CD8-positive, alpha-beta memory T cell (primary cell): ENCODE measurements around the gene APC2. TPM values are rescaled to one million over a fixed set of nuclear protein-coding genes. Genes with fewer than 3 reads are reported as not detected.

Experiments used
- CTCF ChIA-PET: fragments of 350-600 bp; sonication (Branson Sonifier 250); formaldehyde crosslinking; loops from one replicate; lab custom pipeline; 2021; ENCODE audit warnings: antibody characterized with exemption; lab: Charles Lee
- POLR2A ChIA-PET: fragments of 350-600 bp; sonication (Branson Sonifier 250); formaldehyde crosslinking; loops from one replicate; lab custom pipeline; 2021; ENCODE audit warnings: antibody characterized with exemption; lab: Charles Lee
- DNase-seq, 5 donors: peaks; one replicate each; pipeline versions ENCODE4 v3.0.0 to v3.0.0-alpha.2; 2020 to 2022; ENCODE audit warnings: mixed read lengths in 1 of 5
- H3K27ac ChIP-seq: one replicate; pipeline ENCODE4 v1.7.0; 2013; ENCODE audit warnings: low read depth, mild to moderate bottlenecking, low read length, moderate library complexity
- H3K27me3 ChIP-seq: 2 replicates; pipeline ENCODE4 v1.7.0; 2013; ENCODE audit warnings: low read length, mild to moderate bottlenecking; ENCODE audit not compliant: insufficient read depth, poor library complexity, severe bottlenecking
- H3K36me3 ChIP-seq: 2 replicates; pipeline ENCODE4 v1.7.0; 2013; ENCODE audit warnings: mild to moderate bottlenecking, low read length, moderate library complexity; ENCODE audit not compliant: insufficient read depth
- H3K4me1 ChIP-seq: 2 replicates; pipeline ENCODE4 v1.7.0; 2013; ENCODE audit warnings: mild to moderate bottlenecking, low read length, moderate library complexity; ENCODE audit not compliant: insufficient read depth
- H3K4me3 ChIP-seq: 2 replicates; pipeline ENCODE4 v1.7.0; 2013; ENCODE audit warnings: mild to moderate bottlenecking, low read length
- H3K9me3 ChIP-seq: 2 replicates; pipeline ENCODE4 v1.7.0; 2013; ENCODE audit warnings: mild to moderate bottlenecking, low read length
- H3K27ac Mint-ChIP-seq, 8 donors: one replicate each; pipeline ENCODE4 v1.8.0; 2020 to 2021; ENCODE audit warnings: mixed read lengths in 8 of 8, mild to moderate bottlenecking in 6 of 8, inconsistent platforms in 3 of 8, moderate library complexity in 3 of 8
- H3K27me3 Mint-ChIP-seq, 2 donors: one replicate each; pipeline ENCODE4 v1.8.0; 2020 to 2021; ENCODE audit warnings: mixed read lengths in 2 of 2, mild to moderate bottlenecking in 1 of 2, moderate library complexity in 1 of 2
- H3K36me3 Mint-ChIP-seq, 3 donors: one replicate each; pipeline ENCODE4 v1.8.0; 2020 to 2021; ENCODE audit warnings: mixed read lengths in 3 of 3, inconsistent platforms in 1 of 3, mild to moderate bottlenecking in 1 of 3
- H3K4me1 Mint-ChIP-seq, 3 donors: one replicate each; pipeline ENCODE4 v1.8.0; 2020 to 2021; ENCODE audit warnings: mixed read lengths in 3 of 3, inconsistent platforms in 1 of 3, mild to moderate bottlenecking in 1 of 3
- H3K4me3 Mint-ChIP-seq, 7 donors: one replicate each; pipeline ENCODE4 v1.8.0; 2020 to 2021; ENCODE audit warnings: mixed read lengths in 7 of 7, mild to moderate bottlenecking in 6 of 7, moderate library complexity in 4 of 7, inconsistent platforms in 2 of 7
- H3K9me3 Mint-ChIP-seq, 5 donors: one replicate each; pipeline ENCODE4 v1.8.0; 2020 to 2022; ENCODE audit warnings: mixed read lengths in 5 of 5, mild to moderate bottlenecking in 3 of 5, moderate library complexity in 2 of 5, inconsistent platforms in 1 of 5
- polyA plus RNA-seq: library from polyadenylated mRNA; unstranded; fragments of 300-500 nt; fragmentation: Illumina TruSeq; gene quantifications from one replicate; pipeline ENCODE4 v1.2.3, GENCODE V29; 2021
- total RNA-seq, 2 experiments: library from RNA; stranded (reverse); gene quantifications; one replicate each; pipeline ENCODE4 v1.2.3, GENCODE V29; 2021

APC2 gene
- total and polyA plus RNA-seq, 3 experiments from 2014 or later: 0.09 to 0.11 TPM; not detected in 1

DNA sequence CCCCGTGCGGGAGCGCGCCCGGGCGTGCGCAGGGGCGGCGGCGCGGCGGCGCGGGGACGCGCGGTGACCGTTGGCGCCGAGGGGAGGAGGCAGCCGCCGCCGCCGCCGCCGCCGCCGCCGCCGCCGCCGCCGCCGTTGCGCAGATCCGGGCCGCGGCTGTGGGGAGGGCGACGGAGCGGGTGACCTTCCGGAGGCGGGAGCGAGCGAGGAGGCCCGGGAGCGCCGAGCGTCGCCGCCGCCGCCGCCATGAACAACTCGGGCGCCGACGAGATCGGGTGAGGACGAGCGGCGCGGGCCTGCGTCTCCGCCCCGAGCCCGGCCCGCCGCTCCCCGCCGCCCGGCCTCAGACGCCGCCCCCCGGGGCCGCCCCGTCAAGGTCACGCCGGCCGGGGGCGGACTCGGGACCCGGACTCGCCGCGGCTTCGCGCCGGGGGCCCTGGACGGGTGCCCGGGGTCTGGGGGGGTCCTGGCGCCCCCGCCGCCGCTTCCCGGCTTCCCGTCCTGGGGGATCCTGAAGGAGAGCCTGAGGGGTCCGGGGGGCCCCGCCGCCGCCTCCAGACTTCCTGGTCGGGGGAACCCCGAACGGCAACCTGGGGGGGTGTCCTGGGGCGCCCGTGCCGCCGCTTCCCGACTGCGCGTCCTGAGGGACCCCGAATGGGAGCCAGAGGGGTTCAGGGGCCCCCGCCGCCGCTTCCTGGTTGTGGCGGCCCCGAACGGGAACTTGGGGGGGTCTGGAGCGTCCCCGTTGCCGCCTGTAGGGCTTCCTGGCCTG lies 42.2 kb upstream of the APC2 start, which contains the start of gene DAZAP1:
DAZAP1 (plus strand) TSS at position 59 of the 772 bp plus-strand sequence; CDS start at position 247, 188 bp downstream.
- ChIA-PET POLR2A (interaction anchor here (1.4 kb wide), 1 partner anchor 139 kb away, joined by 7 read pairs; the partner anchor contains the start of gene CIRBP), CTCF (interaction anchor here (1.2 to 2.5 kb wide), 2 partner anchors 29 to 164 kb away, joined by 4 to 8 read pairs; no protein-coding TSS in a partner anchor)
- H3K4me1 Mint-ChIP-seq: peaks cover 44 to 51% (median 48%) of the 10 kb centered on the region in 3 donors
- peak within 1 kb of the TSS; percentile 68 to 97 (median 82) for H3K27ac Mint-ChIP-seq
- H3K4me3 Mint-ChIP-seq: peak within 1 kb of the TSS; percentile 86 to 95 (median 93)
- Histone ChIP-seq H3K27me3 (no peaks in the 10 kb centered on the region), H3K36me3 (peaks cover 4% of the 10 kb centered on the region), H3K4me3 (peak within 1 kb of the TSS; percentile 90), H3K27ac (peak within 1 kb of the TSS; percentile 87), H3K4me1 (peaks cover 50% of the 10 kb centered on the region), H3K9me3 (no peaks in the 10 kb centered on the region)
- DNase-seq: peak; percentile 36 to 71 (median 49)
- H3K27me3 Mint-ChIP-seq: peaks cover 2 to 6% of the 10 kb centered on the region in 2 donors
- peaks cover 0 to 26% (median 3%) of the 10 kb centered on the region in 3 donors for H3K36me3 Mint-ChIP-seq
- no peaks in the 10 kb centered on the region for H3K9me3 Mint-ChIP-seq

GRCh38 chr19:1408300-1409203 lies 41.4 kb upstream of the APC2 start:
- Histone ChIP-seq H3K4me1 (peaks cover 54% of the 10 kb centered on the region), H3K9me3 (no peaks in the 10 kb centered on the region), H3K27ac (peak overlapping the region; percentile 87), H3K36me3 (peaks cover 4% of the 10 kb centered on the region), H3K4me3 (peak overlapping the region; percentile 90), H3K27me3 (no peaks in the 10 kb centered on the region)
- H3K27me3 Mint-ChIP-seq: peaks cover 0 to 5% of the 10 kb centered on the region in 2 donors
- peak overlapping the region; percentile 83 to 95 (median 93) for H3K4me3 Mint-ChIP-seq
- ChIA-PET POLR2A (interaction anchor here (0.8 to 1.4 kb wide), 4 partner anchors 12 to 140 kb away, joined by 3 to 7 read pairs (median 5); partner anchors contain the start of gene CIRBP), CTCF (interaction anchor here (1.2 to 2.5 kb wide), 2 partner anchors 28 to 164 kb away, joined by 4 to 8 read pairs; no protein-coding TSS in a partner anchor)
- H3K4me1 Mint-ChIP-seq: peaks cover 50 to 57% (median 52%) of the 10 kb centered on the region in 3 donors
- DNase-seq: peak; percentile 39 to 73 (median 66)
- peak overlapping the region; percentile 89 to 97 (median 96) for H3K27ac Mint-ChIP-seq
- peaks cover 0 to 35% (median 3%) of the 10 kb centered on the region in 3 donors for H3K36me3 Mint-ChIP-seq
- no peaks in the 10 kb centered on the region for H3K9me3 Mint-ChIP-seq

- H3K4me3 Mint-ChIP-seq: peak overlapping the region; percentile 83 to 95 (median 93)
- ChIA-PET CTCF (interaction anchor here (1.2 to 2.5 kb wide), 3 partner anchors 28 to 165 kb away, joined by 3 to 8 read pairs (median 4); no protein-coding TSS in a partner anchor), POLR2A (interaction anchor here (1.0 to 1.4 kb wide), 3 partner anchors 12 to 141 kb away, joined by 3 to 7 read pairs (median 7); partner anchors contain the start of gene CIRBP)
- DNase-seq: no peak
- no peaks in the 10 kb centered on the region for H3K9me3 ChIP-seq
- H3K9me3 Mint-ChIP-seq: no peaks in the 10 kb centered on the region
- H3K4me1 ChIP-seq: peaks cover 54% of the 10 kb centered on the region
- H3K27me3 ChIP-seq: no peaks in the 10 kb centered on the region
- peaks cover 4% of the 10 kb centered on the region for H3K36me3 ChIP-seq
- peak overlapping the region; percentile 90 for H3K4me3 ChIP-seq
- peak overlapping the region; percentile 87 for H3K27ac ChIP-seq
- peak overlapping the region; percentile 89 to 97 (median 96) for H3K27ac Mint-ChIP-seq
- H3K36me3 Mint-ChIP-seq: peaks cover 0 to 37% (median 3%) of the 10 kb centered on the region in 3 donors
- peaks cover 0 to 2% of the 10 kb centered on the region in 2 donors for H3K27me3 Mint-ChIP-seq
- peaks cover 51 to 65% (median 59%) of the 10 kb centered on the region in 3 donors for H3K4me1 Mint-ChIP-seq
These were observed 40.5 kb upstream of the APC2 start for GRCh38 chr19:1409204-1410005.

DNA sequence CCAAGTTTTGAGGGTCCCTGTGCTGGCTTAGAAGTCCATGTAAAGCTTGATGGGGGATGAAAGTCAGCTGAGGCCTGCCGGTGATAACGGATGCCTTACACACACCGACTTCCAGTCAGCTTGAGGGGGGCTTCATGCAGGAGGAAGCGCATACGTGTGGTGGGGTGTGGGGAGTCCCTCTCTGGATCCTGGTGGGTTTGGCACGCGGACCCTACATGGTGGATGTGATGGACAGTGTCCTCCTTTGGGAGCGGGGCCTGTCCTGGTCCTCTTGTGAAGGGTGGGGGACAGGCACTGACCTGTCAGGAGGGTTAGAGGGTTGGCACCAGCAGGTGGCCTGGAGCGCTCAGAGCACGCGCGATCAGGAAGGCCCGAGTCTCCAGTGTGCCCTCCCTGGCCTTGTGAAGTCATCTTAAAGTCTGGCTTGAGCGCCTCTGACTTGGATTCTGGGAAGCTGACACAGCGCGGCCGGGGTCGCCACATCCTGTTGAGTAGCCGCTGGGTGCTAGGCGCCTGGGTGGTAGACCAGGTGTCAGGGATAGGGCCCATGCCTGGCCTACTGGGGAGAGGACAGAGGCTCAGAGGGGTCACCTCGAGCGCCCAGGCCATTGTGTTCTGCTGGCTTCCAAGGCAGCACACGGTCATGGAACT lies 39.7 kb upstream of the APC2 start:
- H3K27ac ChIP-seq: peak overlapping the region; percentile 87
- peaks cover 59% of the 10 kb centered on the region for H3K4me1 ChIP-seq
- peak overlapping the region; percentile 68 to 96 (median 92) for H3K27ac Mint-ChIP-seq
- peaks cover 55 to 71% (median 65%) of the 10 kb centered on the region in 3 donors for H3K4me1 Mint-ChIP-seq
- peaks cover 4% of the 10 kb centered on the region for H3K36me3 ChIP-seq
- CTCF ChIA-PET: interaction anchor here (1.4 to 2.5 kb wide), 2 partner anchors 27 to 35 kb away, joined by 3 to 8 read pairs; no protein-coding TSS in a partner anchor
- no peak for DNase-seq
- H3K9me3 Mint-ChIP-seq: no peaks in the 10 kb centered on the region
- H3K27me3 Mint-ChIP-seq: peaks cover 0 to 5% of the 10 kb centered on the region in 2 donors
- peak overlapping the region; percentile 90 for H3K4me3 ChIP-seq
- H3K9me3 ChIP-seq: no peaks in the 10 kb centered on the region
- H3K4me3 Mint-ChIP-seq: peak overlapping the region; percentile 65 to 95 (median 93)
- POLR2A ChIA-PET: no interaction called here
- peaks cover 0 to 38% (median 3%) of the 10 kb centered on the region in 3 donors for H3K36me3 Mint-ChIP-seq
- no peaks in the 10 kb centered on the region for H3K27me3 ChIP-seq

DNA sequence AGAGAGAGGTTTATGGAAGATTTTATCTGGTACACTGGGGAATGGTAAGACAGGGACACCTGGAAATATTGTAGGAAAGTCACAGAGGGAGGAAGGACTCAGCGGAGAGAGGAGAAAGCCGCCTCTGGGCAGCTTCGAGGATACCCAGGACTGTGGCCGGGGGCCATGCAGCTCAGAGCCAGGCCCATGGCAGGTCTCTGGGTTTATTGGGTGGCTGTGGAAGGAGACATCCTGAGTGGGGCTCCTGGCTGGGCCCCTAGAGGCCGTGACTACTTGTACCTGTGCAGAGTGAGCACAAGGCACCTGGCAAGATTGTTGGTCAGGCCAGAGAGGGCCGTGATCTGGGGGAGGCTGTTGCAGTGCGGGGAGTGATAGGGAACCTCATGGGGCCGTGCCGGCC lies 39.1 kb upstream of the APC2 start:
- no peaks in the 10 kb centered on the region for H3K27me3 ChIP-seq
- H3K27me3 Mint-ChIP-seq: peaks cover 0 to 5% of the 10 kb centered on the region in 2 donors
- H3K4me1 ChIP-seq: peaks cover 65% of the 10 kb centered on the region
- H3K4me3 Mint-ChIP-seq: peak overlapping the region; percentile 65 to 95 (median 93)
- H3K36me3 Mint-ChIP-seq: peaks cover 0 to 41% (median 3%) of the 10 kb centered on the region in 3 donors
- peak overlapping the region; percentile 68 to 96 (median 90) for H3K27ac Mint-ChIP-seq
- CTCF ChIA-PET: interaction anchor here (1.4 kb wide), 1 partner anchor 35 kb away, joined by 3 read pairs; no protein-coding TSS in a partner anchor
- no peaks in the 10 kb centered on the region for H3K9me3 Mint-ChIP-seq
- no peak for DNase-seq
- H3K27ac ChIP-seq: peak overlapping the region; percentile 54
- POLR2A ChIA-PET: no interaction called here
- peaks cover 4% of the 10 kb centered on the region for H3K36me3 ChIP-seq
- no peak overlapping the region for H3K4me3 ChIP-seq
- H3K4me1 Mint-ChIP-seq: peaks cover 59 to 76% (median 70%) of the 10 kb centered on the region in 3 donors
- no peaks in the 10 kb centered on the region for H3K9me3 ChIP-seq

- ChIA-PET POLR2A (interaction anchor here (0.5 to 0.9 kb wide), 2 partner anchors 9 to 383 kb away, joined by 3 read pairs; no protein-coding TSS in a partner anchor), CTCF (no interaction called here)
- no peaks in the 10 kb centered on the region for H3K9me3 ChIP-seq
- Mint-ChIP-seq H3K27ac (peak overlapping the region; percentile 83 to 97 (median 92)), H3K9me3 (no peaks in the 10 kb centered on the region), H3K4me3 (peak overlapping the region; percentile 74 to 95 (median 93)), H3K36me3 (peaks cover 0 to 45% (median 3%) of the 10 kb centered on the region in 3 donors), H3K4me1 (peaks cover 64 to 81% (median 75%) of the 10 kb centered on the region in 3 donors), H3K27me3 (peaks cover 0 to 5% of the 10 kb centered on the region in 2 donors)
- H3K27ac ChIP-seq: peak overlapping the region; percentile 54
- DNase-seq: peak; percentile 34 to 71 (median 47)
- H3K36me3 ChIP-seq: peaks cover 4% of the 10 kb centered on the region
- H3K4me3 ChIP-seq: peak overlapping the region; percentile 4
- no peaks in the 10 kb centered on the region for H3K27me3 ChIP-seq
- peaks cover 68% of the 10 kb centered on the region for H3K4me1 ChIP-seq
These were observed 38.4 kb upstream of the APC2 start for GRCh38 chr19:1411255-1412191.
